Measurements from ENCODE around the gene TMEM163.
"Not testable (repeated sequence)": the region's sequence is repeated elsewhere in the genome, so short reads cannot be mapped to it uniquely, and the experiment has no call there.

TMEM163 gene

DNA sequence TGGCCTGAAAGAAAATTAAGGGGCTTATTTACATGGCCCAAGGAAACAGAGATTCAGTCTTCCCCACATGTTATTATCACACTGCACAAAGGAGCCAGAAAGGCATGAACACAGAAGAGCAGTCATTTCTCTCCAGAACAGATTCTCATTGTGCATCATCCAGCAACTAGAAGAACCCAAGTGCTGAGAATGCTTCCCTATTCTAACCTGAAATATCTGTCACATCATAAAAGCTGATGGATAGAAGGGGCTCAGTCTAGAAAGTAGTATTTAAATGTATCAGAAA is 145.8 kb downstream of the TMEM163 start:
- no peak for DNase-seq

DNA sequence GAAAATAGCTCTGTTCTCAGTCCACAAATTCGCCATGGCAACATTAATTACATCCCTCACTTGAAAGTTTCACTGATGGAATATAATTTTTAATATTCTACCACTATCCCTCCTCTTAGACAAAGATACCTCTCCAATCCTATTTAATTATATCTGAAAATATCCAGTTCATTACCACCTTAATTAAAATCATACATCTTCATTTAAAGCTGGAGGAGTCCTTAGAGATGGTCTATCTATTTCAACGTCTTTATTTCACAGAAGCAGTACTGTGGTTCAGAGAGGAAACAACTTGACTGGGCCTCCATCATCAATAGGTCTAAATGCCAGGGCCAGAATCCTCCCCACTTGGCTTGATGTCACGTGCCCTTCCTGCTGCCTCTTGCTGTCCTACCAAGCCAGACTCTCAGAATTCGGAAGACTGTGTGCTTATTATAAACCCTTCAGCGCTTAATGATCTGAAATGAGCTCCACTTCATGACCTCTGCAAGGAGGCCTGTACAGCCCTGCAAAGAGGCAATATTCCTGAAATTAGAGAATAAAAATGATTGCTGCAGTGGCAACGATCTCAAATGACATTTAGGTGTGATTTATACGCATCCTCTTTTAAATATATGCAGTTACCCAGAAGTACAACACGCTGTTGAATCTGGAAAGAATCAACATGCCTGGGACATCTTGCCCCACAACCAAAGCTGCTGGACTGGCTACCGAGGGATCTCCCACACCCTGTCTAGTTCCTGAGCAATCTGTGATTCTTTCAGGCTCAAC is 146.3 kb downstream of the TMEM163 start:
- DNase-seq: no peak

DNA sequence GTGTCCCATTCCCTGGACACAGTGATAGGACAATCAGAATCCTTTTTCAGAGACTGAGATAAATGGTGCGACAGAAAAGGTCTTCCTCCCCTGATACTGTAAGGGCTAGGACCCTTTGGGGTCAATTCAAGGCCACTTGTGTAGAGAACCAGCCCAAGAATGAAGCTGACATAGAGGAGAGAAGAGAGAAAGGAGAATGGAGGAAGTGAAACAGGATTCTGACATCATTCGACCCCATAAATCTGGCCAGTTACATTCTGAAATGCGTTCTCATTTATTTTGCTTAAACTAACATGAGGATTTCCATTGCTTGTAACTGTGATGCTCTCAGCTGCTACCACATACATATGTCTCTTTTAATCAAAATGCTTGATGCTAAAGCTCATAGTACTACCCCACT is 148.1 kb downstream of the TMEM163 start:
- peak in 1 of 2 donors; percentile 12 for DNase-seq

DNA sequence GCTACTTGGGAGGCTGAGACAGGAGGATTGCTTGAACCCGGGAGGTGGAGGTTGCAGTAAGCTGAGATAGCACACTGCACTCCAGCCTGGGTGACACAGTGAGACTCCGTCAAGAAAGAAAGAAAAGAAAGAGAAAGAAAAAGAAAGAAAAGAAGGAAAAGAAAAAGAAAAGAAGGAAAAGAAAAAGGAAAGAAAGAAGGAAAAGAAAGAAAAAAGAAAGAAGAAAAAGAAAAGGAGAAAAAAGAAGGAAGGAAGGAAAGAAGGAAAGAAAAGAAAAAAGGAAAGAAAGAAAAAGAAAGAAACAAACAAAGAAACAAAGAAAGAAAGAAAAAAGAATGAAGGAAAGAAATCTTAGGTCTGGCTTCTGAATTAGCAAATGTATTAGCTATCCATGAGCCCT is 150.4 kb downstream of the TMEM163 start:
- DNase-seq: no peak

DNA sequence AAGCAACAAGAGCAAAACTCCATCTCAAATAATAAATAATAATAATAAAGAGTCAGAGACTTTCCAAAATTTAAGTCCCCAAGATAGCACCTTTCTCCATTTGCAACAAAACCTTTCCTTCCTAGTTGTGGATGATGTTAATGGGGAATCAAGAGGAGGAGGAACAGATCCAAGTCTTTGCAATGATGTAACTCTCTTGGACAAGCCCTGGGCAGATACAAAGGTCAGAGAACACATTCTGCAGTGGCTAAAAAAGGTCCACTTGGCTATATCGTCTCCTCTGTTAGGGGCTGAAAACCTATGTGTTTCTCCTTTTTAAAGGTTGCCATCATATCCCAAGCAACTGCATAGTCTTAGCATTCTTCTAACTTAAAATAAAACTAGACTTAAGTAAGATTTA is 151.1 kb downstream of the TMEM163 start:
- no peak for DNase-seq

DNA sequence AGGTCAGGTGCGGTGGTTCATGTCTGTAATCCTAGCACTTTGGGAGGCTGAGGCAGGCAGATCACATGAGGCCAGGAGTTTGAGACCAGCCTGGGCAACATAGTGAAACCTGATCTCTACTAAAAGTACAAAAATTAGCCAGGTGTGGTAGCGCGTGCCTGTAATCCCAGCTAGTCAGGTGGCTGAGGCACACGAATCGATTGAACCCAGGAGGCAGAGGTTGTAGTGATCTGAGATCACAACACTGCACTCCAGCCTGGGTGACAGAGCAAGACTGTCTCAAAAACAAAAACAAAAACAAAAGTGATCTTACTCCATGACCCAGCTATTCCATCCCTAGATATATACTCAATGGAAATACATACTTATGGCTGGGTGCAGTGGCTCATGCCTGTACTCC is 153.8 kb downstream of the TMEM163 start:
- DNase-seq: not testable (repeated sequence)

DNA sequence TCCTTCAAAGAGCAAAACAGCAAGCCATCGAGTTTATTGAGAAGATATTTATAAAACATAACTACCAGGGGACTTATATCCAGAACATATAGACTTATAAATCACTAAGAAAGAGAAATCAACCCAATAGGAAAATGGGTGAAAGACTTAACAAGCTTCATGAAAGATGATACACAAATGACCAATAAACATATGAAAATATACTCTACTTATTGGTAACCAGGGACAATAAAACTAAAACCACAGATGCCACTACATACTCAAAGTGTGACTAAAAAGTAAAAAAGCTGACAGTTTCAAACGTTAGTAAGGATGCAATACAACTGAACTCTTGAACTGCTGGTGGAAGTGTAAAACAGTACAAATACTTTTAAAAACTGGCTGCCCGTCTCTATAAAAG is 154.3 kb downstream of the TMEM163 start:
- DNase-seq: no peak

DNA sequence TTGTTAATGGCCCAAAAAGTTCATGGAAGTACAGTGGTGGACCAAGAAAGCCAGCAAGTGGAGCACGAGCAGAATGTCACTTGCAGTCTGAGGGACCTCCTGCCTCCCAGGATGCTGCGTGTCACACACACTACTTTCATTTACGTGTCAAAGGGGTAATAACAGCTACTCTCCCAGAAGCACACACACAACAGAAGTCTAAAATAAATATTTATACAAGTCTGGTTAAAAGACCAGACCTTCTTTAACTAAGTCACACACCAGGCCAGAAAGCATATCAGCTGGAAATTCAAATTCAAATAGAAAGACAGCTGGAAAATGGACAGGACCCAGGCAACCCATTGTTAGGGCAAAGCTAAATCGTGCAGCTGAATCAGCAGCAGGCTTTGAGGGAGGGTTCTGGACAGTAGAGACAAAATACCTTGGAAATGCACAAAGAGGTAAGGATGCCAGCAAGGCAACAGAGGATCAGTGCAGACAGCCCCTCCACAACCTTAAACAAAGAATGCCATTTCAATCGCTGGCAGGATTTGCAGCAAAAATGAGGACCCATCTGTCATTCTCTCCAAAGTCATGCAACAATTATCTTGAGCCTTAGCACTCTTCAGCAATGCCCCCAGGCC is 160.5 kb downstream of the TMEM163 start:
- DNase-seq: no peak

DNA sequence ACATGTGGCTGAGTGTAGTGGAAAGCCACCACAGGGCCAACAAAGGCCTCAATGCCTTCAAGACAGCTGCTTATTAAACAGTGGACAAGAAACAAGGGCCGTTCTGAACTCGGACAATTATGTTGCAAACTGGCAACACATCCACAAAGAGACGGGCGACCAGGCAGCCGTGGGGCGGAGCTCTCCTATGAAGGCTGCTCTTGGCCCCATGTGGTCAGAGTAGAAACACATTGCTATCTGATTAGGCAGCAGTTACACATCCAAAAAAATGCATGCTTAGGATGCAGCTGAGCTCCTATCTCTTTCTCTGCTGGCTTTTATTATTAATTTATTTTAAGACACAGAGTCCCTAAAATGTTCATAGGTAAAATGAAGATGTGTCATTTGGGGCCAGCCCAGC is 163.4 kb downstream of the TMEM163 start:
- no peak for DNase-seq

DNA sequence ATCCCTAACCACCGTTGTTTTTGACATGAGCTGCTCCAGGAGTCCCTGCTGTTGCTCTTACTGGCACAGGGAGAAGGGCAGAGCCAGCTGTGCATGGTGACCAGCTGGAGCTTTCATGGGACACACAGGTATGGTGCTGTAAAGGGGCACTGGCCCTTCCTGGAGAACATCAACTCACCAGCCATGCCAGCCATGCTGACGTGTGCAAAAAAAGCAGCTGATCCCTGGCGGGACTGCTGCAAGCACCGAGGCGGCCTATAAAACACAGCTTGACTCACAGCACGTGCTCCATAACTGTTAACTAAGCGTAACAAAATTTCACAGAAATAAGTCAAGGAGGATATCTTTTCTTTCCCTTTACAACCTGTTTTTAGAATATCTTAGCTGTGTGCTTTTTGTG is 165.1 kb downstream of the TMEM163 start:
- DNase-seq: no peak

DNA sequence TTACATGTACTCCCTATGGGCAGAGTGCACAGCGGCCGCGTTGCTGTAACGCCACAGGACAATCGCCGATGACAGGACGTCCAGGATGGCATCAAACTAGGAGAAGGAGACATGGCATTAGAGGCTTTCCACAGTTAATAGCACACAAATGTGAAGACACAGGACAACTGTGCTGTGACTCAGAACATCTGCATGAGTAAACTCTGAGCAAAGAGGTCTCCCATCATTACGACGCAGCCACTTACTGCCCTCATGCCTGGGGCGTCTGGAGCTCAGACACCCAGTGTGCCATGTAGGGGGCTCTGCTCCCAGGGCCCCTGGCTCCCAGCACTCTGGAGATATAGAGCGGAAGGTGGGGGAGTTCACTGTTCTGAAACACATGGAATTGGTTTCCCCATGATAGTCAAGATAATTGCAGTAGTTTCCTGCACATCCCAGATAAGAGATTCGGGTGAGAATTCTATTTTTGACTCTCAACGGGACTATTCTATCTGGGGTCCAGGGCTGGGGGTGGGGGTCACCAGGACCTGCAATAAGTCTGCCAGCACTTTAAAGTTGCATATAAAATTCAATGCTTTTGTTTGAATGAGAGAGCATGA is 168.1 kb downstream of the TMEM163 start:
- no peak for DNase-seq

DNA sequence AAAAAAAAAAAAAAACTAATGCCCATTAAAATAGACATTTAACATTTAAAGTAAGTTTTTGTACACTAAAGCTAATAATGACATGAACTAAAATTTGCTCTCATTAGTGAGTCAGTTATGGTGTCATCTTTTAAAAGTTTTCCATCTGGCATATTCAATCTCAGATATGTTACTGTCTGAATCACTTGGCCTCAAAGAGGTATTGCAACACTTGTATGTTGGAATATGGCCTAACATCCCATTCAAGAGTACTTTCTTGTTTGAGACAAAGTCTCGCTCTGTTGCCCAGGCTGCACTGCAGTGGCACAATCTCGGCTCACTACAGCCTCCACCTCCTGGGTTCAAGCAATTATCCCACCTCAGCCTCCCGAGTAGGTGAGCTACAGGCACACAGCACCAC is 169.7 kb downstream of the TMEM163 start:
- no peak for DNase-seq

DNA sequence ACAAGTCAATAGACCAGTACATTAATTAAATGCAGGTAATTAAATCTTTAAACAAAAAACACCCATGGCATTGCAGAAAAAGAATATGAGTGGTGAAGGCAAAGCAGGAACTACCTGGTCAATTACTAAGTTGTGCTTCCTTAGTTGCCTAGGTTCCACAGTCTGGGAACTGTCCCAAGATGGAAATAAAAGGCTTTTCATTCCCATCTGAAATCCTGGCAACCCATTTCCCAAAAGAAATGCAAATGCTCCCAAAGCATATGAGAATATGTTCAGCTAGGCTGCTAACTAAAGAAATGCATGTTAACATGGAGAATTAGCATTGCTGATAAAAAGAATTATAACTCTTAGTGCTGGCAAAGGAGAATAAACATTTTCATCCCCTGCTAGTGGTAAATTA is 177.8 kb downstream of the TMEM163 start:
- no peak for DNase-seq

DNA sequence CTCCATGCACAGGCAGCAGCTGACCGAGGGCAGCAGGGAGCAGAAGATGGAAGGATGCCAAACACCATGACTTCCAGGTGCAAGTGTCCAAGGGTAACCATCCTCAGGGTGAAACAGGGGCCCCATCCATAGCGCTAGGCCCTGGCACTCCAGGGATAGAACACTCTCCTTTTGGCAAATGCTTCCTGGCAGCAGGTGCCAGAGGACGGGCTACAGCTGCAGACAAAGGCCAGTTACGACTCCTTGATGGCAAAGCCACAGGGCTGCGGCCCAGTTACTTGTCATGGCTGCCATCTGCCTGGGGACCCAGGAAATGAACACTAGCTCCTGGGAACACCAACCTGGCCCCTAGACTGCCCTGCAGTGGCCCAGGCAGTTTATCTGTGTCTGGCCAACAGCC is 178.8 kb downstream of the TMEM163 start:
- DNase-seq: no peak

DNA sequence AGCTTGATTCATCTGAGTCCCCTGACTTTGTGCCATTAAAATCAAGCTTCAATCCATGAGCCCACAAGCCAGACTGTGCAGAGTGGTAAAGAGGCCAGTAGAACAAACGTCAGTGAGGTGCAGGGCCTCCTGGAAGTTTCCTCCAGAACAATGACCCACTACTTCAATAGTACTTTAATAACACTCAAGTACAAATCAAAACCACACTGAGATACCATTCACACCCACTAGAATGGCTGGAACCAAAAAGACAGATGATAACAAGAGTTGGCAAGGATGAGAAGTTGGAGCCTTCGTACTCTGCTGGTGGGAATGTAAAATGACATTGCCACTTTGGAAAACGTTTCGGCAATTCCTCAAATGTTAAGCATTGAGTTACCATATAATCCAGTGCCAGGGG is 181.1 kb downstream of the TMEM163 start:
- DNase-seq: no peak

DNA sequence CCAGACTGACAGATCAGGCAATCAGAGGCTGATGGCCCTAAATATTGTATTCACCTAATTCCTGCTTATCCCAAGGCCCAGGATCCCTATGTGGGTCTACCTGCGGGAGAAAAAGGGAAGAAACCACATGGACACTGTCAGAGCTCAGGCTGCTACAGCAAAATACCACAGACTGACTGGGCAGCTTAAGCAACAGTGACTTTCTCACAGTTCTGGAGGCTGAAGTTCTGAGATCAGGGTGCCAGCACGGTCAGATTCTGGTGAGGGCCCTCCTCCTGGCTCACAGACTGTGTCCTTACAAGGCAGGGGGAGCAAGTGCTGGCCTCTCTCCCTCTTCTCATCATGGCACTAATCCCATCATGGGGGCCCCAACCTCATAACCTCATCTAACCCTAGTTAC is 181.7 kb downstream of the TMEM163 start:
- DNase-seq: no peak

DNA sequence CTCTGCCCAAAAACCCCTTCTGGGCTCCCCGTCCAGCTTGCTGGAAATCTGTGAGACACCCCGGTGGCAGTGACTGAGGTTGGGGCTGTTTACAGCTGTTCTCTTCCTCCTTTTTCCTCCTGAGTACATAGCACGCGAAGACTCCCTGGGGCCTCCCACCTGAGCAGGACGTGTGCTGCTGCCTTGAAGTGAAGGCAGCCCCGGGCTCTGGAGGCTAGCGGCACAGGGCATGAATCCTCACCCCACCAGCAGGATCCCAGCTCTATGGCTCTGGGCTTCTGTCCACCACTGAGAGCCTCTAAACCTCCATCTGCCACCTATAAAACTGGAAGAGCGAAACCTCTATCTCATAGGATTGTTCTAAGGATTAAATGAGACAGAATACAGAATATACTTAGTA is 182.5 kb downstream of the TMEM163 start:
- DNase-seq: no peak

DNA sequence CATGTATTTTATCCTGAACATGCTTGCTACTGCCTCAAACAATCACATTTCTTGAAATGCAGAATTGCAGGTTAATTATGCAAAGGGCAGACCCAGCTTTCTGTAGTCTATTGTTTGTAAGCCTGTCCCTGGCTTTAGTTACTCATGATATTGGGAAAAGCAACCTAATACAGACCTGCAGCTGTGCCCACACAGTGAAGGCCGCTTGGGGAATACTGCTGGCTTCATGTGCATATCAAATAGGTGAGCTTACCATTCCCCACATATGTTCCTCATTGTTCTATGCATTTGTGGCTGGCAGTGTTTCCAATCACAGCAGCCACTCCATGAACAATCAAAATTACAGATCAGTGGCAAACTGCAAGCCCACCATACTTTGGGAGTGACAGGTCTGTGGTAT is 186.3 kb downstream of the TMEM163 start:
- DNase-seq: no peak

DNA sequence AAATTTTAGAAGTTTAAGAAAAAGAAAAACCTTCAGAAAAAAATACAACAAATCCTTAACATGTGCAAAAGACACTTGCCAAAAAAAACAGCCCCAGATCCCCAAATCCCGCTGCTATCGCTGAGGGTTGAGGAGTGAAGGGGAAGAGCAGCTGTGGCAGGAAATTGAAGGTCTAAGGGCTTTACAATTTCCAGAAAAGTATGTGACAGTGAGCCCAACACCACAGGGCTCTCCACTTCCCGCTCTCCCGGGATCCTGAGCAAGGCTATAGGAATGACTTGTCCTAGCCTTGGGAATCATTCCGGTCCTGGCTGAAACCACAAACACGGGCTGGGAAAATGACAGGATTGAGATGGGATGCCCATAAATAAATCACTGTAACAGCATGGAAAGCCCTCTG is 191.4 kb downstream of the TMEM163 start:
- DNase-seq: no peak

DNA sequence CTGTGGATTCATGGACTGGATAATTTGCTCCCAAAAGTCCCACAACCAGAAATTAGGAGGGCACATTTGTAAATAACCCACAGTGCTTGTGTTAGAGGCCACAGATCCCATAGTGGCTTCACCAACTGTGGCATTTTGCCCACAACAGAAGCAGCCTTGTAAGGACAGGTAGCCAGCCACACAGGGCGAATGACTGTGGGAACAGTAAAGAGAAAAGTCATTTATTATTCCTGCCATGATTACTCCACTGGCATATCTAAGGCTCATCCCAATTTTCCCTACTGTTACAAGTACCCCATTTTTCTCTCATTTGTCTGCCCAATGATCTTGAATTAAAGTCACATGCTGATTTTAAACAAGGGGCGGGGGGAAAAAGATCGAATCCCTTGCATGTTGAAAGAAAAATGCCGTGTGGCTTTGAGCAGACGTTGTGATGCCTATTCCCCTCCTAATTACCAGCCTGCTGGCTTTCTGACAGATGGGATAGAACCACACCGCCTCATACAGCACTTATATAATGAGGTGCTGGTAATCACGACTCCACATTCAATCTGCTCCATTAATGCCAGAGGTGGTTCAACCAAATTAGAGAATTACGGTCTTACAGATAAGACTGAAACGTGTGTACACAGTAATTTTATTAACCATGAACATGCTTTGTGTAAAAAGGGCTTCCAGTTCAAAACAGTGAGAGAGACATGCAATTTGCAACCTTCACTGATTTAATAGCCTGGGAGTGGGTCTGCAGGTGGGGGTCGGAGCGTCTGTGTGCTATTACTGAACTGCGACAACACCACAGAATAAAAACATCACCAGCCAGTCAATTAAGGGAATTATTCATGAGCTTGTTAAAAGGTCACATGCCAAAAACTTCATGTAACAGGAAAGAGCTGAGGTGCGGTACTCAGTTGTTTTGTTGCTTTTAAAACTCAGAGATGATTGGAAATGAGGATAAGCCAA is 196.0 kb downstream of the TMEM163 start:
- no peak for DNase-seq

DNA sequence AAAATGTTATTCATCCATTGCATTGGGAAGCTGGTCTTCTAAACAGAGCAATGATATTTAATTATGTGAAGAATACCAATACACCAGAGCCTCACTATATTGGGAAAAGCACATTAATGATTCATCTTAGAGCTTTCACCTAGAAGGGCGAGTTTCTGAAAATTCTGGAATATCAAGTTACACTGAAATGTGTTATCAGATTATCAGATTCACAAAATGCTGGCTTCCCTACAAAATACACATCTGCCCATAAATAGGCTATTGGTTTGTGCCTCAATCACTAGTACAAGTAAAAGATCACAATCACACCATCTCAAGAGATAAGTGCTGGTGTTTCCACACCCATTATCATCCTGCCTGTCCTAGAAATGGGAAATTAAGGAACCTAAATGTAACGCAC is 200.7 kb downstream of the TMEM163 start:
- no peak for DNase-seq

DNA sequence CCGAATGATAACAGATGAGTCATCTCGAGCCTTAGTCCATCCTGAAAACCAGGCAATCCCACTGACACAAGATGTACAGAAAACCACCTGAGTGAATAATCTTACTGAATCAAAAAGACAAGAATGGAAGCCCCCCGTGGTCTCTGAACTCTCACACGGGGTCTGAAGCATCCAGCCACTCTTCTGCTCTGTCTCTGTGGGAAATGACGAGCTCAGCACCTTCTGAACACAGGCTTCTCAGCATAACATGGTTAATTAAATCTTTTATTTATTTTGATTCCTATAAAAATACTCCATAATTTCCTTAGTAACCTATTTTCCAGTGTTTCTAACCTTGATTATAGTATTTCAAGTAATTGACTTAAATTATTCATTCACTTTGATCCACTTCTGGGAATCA is 203.7 kb downstream of the TMEM163 start:
- DNase-seq: no peak

DNA sequence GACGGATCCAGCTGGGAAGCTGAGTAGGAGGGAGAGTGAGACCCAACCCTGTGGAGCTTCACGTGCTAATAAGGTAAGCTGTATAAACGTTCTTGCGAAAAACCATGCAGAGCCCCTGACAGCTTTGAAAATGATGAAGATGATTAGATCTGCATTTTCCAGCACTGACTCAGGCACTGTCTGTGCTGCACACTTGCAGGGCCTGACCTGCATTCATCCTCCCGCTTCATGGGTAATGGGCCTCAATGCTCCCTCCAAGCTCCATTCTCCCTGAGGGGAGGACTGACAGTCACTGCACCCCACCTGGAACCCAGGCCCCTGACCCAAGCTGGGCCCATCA is 205.4 kb downstream of the TMEM163 start:
- no peak for DNase-seq
